HCT116 (cell line): ENCODE measurements around the gene MUC4. TPM values are rescaled to one million over a fixed set of nuclear protein-coding genes. Genes with fewer than 3 reads are reported as not detected.

ENCODE experiments used
- ATAC-seq: fragments of 200-7000 bp; cut with Tn5 transposase; 2 replicates; pipeline ENCODE4 v1.9.1; 2020; ENCODE audit warnings: mild to moderate bottlenecking, moderate library complexity
- BruUV-seq: library from RNA; stranded (reverse); fragments of 400-500 nt; replicated peaks from 2 replicates; lab custom pipeline; 2021; lab: Mats Ljungman, UMichigan
- CTCF ChIA-PET: fragments of 300-600 bp; sonication (Branson Sonifier 250); formaldehyde crosslinking; loops from one replicate; lab custom pipeline; 2021; ENCODE audit warnings: antibody characterized with exemption; lab: Charles Lee
- POLR2A ChIA-PET: fragments of 300-600, 350-600 bp; sonication (Branson Sonifier 250); formaldehyde crosslinking; loops from one replicate; lab custom pipeline; 2021; ENCODE audit warnings: antibody characterized with exemption; lab: Charles Lee
- RAD21 ChIA-PET, 2 experiments: fragments of 300-600 bp; sonication (Branson Sonifier 250); formaldehyde crosslinking; loops; one replicate each; lab custom pipeline; 2023; ENCODE audit warnings: low total read pairs in 2 of 2; ENCODE audit not compliant: uncharacterized antibody in 2 of 2, unreplicated experiment in 2 of 2, low non-redundant PET in 1 of 2; lab: Charles Lee
- DNase-seq: peaks from one replicate; pipeline ENCODE4 v3.0.0-alpha.2; 2010; ENCODE audit warnings: low read depth, low spot score
- H2AFZ ChIP-seq: fragments of 200-600 bp; shearing (Covaris generic), sonication (generic); 2 replicates; pipeline ENCODE4 v1.6.1; 2017; ENCODE audit warnings: low read depth, mixed run types, mixed read lengths, antibody characterized with exemption, low read length; ENCODE audit not compliant: poor library complexity, severe bottlenecking
- H3K27ac ChIP-seq: 2 replicates; pipeline ENCODE4 v1.5.1; 2012; ENCODE audit warnings: low read depth, low read length
- H3K27me3 ChIP-seq: fragments of 200-600 bp; sonication (generic); 2 replicates; pipeline ENCODE4 v1.6.1; 2016; ENCODE audit warnings: mixed run types, low read length, mixed read lengths; ENCODE audit not compliant: insufficient read depth
- H3K36me3 ChIP-seq, 2 experiments: fragments of 200-500 bp in 1 of 2; fragments of 200-600 bp in 1 of 2; sonication (Bioruptor generic) in 1 of 2; sonication (generic) in 1 of 2; 2 replicates each; pipeline versions ENCODE4 v1.5.1 to v1.6.1; 2014 to 2016; ENCODE audit warnings: low read length in 2 of 2, inconsistent platforms in 1 of 2, mixed read lengths in 1 of 2, mixed run types in 1 of 2; ENCODE audit not compliant: insufficient read depth in 2 of 2, control insufficient read depth in 1 of 2
- H3K4me1 ChIP-seq, 2 experiments: fragments of 200-600 bp in 1 of 2; sonication (generic) in 1 of 2; 2 replicates each; pipeline versions ENCODE4 v1.5.1 to v1.6.1; 2012 to 2017; ENCODE audit warnings: low read length in 2 of 2, inconsistent platforms in 1 of 2, mild to moderate bottlenecking in 1 of 2, mixed read lengths in 1 of 2, mixed run types in 1 of 2, moderate library complexity in 1 of 2; ENCODE audit not compliant: insufficient read depth in 2 of 2, control insufficient read depth in 1 of 2
- H3K4me2 ChIP-seq: fragments of 200-600 bp; sonication (generic); 2 replicates; pipeline ENCODE4 v1.6.1; 2017; ENCODE audit warnings: mixed run types, low read length, mixed read lengths
- H3K4me3 ChIP-seq, 2 experiments: fragments of 200-600 bp in 1 of 2; sonication (generic) in 1 of 2; replicated peaks in 1 of 2; 2 replicates each; pipeline ENCODE4 v1.5.1; 2011 to 2016; ENCODE audit warnings: low read length in 2 of 2, control low read depth in 1 of 2, low read depth in 1 of 2, mild to moderate bottlenecking in 1 of 2, mixed read lengths in 1 of 2, mixed run types in 1 of 2
- H3K79me2 ChIP-seq: fragments of 200-600 bp; sonication (generic); 2 replicates; pipeline ENCODE4 v1.6.1; 2017; ENCODE audit warnings: mild to moderate bottlenecking, mixed run types, low read length, moderate library complexity, mixed read lengths; ENCODE audit not compliant: insufficient read depth
- H3K9ac ChIP-seq: fragments of 200-600 bp; sonication (generic); 2 replicates; pipeline ENCODE4 v1.6.1; 2016; ENCODE audit warnings: low read length, mixed read lengths
- H3K9me2 ChIP-seq: fragments of 200-600 bp; sonication (generic), shearing (Covaris generic); 2 replicates; pipeline ENCODE4 v1.6.1; 2017; ENCODE audit warnings: mixed run types, mild to moderate bottlenecking, moderate library complexity; ENCODE audit not compliant: insufficient read depth
- H3K9me3 ChIP-seq, 2 experiments: fragments of 200-500 bp in 1 of 2; fragments of 200-600 bp in 1 of 2; sonication (Bioruptor generic) in 1 of 2; sonication (generic) in 1 of 2; 2 replicates each; pipeline ENCODE4 v1.6.1; 2014 to 2017; ENCODE audit warnings: low read length in 2 of 2, mixed read lengths in 2 of 2, inconsistent platforms in 1 of 2, low read depth in 1 of 2, mild to moderate bottlenecking in 1 of 2, mixed run types in 1 of 2, moderate library complexity in 1 of 2; ENCODE audit not compliant: control insufficient read depth in 1 of 2, insufficient read depth in 1 of 2
- H4K20me1 ChIP-seq: fragments of 200-600 bp; sonication (generic), shearing (Covaris generic); 2 replicates; pipeline ENCODE4 v1.6.1; 2017; ENCODE audit warnings: mixed run types, mild to moderate bottlenecking, moderate library complexity; ENCODE audit not compliant: insufficient read depth
- ATF3 ChIP-seq: IDR thresholded peaks from 2 replicates; pipeline ENCODE4 v1.6.1; 2012
- CBX3 ChIP-seq: IDR thresholded peaks from 2 replicates; pipeline ENCODE4 v1.6.1; 2012; ENCODE audit warnings: low read depth
- CEBPB ChIP-seq: IDR thresholded peaks from 2 replicates; pipeline ENCODE4 v1.6.1; 2012; ENCODE audit warnings: low read depth
- ELF1 ChIP-seq: IDR thresholded peaks from 2 replicates; pipeline ENCODE4 v1.6.1; 2012; ENCODE audit warnings: low read depth, borderline replicate concordance
- EZH2 ChIP-seq: fragments of 200-600 bp; sonication (generic); IDR thresholded peaks from 2 replicates; pipeline ENCODE4 v1.6.1; 2017; ENCODE audit warnings: antibody characterized with exemption, mixed run types
- EZH2phosphoT487 ChIP-seq: fragments of 200-600 bp; IDR thresholded peaks from 2 replicates; pipeline ENCODE4 v1.6.1; 2018; ENCODE audit warnings: antibody characterized with exemption, borderline replicate concordance
- JUND ChIP-seq: IDR thresholded peaks from 2 replicates; pipeline ENCODE4 v1.6.1; 2012
- POLR2A ChIP-seq: IDR thresholded peaks from 2 replicates; pipeline ENCODE4 v1.7.0; 2011; ENCODE audit warnings: borderline replicate concordance; ENCODE audit not compliant: insufficient read depth, insufficient read length; ENCODE audit errors: extremely low read depth
- POLR2AphosphoS5 ChIP-seq: IDR thresholded peaks from 2 replicates; pipeline ENCODE4 v1.6.1; 2011; ENCODE audit warnings: mild to moderate bottlenecking, low read depth, low read length, moderate library complexity
- SIN3A ChIP-seq: IDR thresholded peaks from 2 replicates; pipeline ENCODE4 v1.6.1; 2012; ENCODE audit warnings: low read depth
- SRF ChIP-seq: IDR thresholded peaks from 2 replicates; pipeline ENCODE4 v1.6.1; 2012; ENCODE audit warnings: low read depth
- TCF7L2 ChIP-seq: IDR thresholded peaks from 2 replicates; pipeline ENCODE4 v1.7.0; 2011; ENCODE audit warnings: borderline replicate concordance, inconsistent platforms; ENCODE audit not compliant: insufficient read depth, insufficient read length; ENCODE audit errors: extremely low read depth
- YY1 ChIP-seq: IDR thresholded peaks from 2 replicates; pipeline ENCODE4 v1.6.1; 2011; ENCODE audit warnings: low read length, low read depth, moderate library complexity, mild to moderate bottlenecking; ENCODE audit not compliant: insufficient replicate concordance; ENCODE audit errors: extremely low read depth
- ZBTB33 ChIP-seq: IDR thresholded peaks from 2 replicates; pipeline ENCODE4 v1.6.1; 2011; ENCODE audit warnings: mild to moderate bottlenecking, low read length, moderate library complexity; ENCODE audit not compliant: insufficient replicate concordance; ENCODE audit errors: extremely low read depth
- ZNF274 ChIP-seq: fragments of 200-500 bp; sonication (Bioruptor generic); IDR thresholded peaks from 2 replicates; pipeline ENCODE4 v1.6.1; 2014; ENCODE audit warnings: mild to moderate bottlenecking, low read depth, low read length, inconsistent platforms
- intact Hi-C: fragments of 100-400 bp; cut with micrococcal nuclease; formaldehyde crosslinking; loops from 2 replicates; pipeline ENCODE4 v1.10.0; 2022
- total RNA-seq: library from RNA; stranded (reverse); gene quantifications from one replicate; pipeline ENCODE4 v1.2.1, GENCODE V29; 2021; ENCODE audit not compliant: unreplicated experiment
- TF ChIP-seq, protein P1 (sequence below): IDR thresholded peaks from 2 replicates; pipeline ENCODE4 v1.6.1; 2012; ENCODE audit warnings: low read depth
- TF ChIP-seq, protein P2 (sequence below), 3 experiments: fragments of 200-600 bp in 1 of 3; sonication (generic) in 1 of 3; IDR thresholded peaks in 2 of 3; conservative IDR thresholded peaks in 1 of 3; 2 replicates each; pipeline ENCODE4 v1.5.1; 2012 to 2017; ENCODE audit warnings: low read depth in 2 of 3, low read length in 2 of 3, antibody characterized with exemption in 1 of 3, borderline replicate concordance in 1 of 3, control low read depth in 1 of 3, mild to moderate bottlenecking in 1 of 3, mixed read lengths in 1 of 3, mixed run types in 1 of 3, moderate library complexity in 1 of 3; ENCODE audit not compliant: insufficient read depth in 1 of 3

MUC4 gene
- total RNA-seq, 1 experiment from 2014 or later = 0.64 TPM

GRCh38 chr3:195751560-195751959 is 60.2 kb downstream of the MUC4 start:
- ChIA-PET POLR2A (no interaction called here), CTCF (no interaction called here), RAD21 (no interaction called here)
- peaks cover 7 to 13% of the 10 kb centered on the region in 2 experiments; a peak in 2 of 4 replicates for H3K4me1 ChIP-seq
- H3K27me3 ChIP-seq = no peaks in the 10 kb centered on the region
- no peak overlapping the region for H3K4me3 ChIP-seq
- no peak overlapping the region for H3K4me2 ChIP-seq
- DNase-seq (no peak), ATAC-seq (no peak)
- H3K9ac ChIP-seq = no peak overlapping the region
- H4K20me1 ChIP-seq = no peaks in the 10 kb centered on the region
- H3K9me3 ChIP-seq = no peaks in the 10 kb centered on the region
- H3K79me2 ChIP-seq = no peaks in the 10 kb centered on the region
- no TSS peak for BruUV-seq
- no peaks in the 10 kb centered on the region for H3K36me3 ChIP-seq
- no peak overlapping the region for H2AFZ ChIP-seq
- no peaks in the 10 kb centered on the region for H3K9me2 ChIP-seq
- H3K27ac ChIP-seq = no peak overlapping the region
- intact Hi-C loops = no loop called here
- TF ChIP-seq ZNF274 (no peak), CEBPB (no peak), TCF7L2 (no peak), CBX3 (no peak), POLR2A (no peak), JUND (no peak), ATF3 (no peak), ZBTB33 (no peak), POLR2AphosphoS5 (no peak), YY1 (no peak), ELF1 (no peak), EZH2 (no peak), EZH2phosphoT487 (no peak), SRF (no peak), SIN3A (no peak)
- TF ChIP-seq, protein P1, sequence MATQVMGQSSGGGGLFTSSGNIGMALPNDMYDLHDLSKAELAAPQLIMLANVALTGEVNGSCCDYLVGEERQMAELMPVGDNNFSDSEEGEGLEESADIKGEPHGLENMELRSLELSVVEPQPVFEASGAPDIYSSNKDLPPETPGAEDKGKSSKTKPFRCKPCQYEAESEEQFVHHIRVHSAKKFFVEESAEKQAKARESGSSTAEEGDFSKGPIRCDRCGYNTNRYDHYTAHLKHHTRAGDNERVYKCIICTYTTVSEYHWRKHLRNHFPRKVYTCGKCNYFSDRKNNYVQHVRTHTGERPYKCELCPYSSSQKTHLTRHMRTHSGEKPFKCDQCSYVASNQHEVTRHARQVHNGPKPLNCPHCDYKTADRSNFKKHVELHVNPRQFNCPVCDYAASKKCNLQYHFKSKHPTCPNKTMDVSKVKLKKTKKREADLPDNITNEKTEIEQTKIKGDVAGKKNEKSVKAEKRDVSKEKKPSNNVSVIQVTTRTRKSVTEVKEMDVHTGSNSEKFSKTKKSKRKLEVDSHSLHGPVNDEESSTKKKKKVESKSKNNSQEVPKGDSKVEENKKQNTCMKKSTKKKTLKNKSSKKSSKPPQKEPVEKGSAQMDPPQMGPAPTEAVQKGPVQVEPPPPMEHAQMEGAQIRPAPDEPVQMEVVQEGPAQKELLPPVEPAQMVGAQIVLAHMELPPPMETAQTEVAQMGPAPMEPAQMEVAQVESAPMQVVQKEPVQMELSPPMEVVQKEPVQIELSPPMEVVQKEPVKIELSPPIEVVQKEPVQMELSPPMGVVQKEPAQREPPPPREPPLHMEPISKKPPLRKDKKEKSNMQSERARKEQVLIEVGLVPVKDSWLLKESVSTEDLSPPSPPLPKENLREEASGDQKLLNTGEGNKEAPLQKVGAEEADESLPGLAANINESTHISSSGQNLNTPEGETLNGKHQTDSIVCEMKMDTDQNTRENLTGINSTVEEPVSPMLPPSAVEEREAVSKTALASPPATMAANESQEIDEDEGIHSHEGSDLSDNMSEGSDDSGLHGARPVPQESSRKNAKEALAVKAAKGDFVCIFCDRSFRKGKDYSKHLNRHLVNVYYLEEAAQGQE = no peak
- TF ChIP-seq, protein P2, sequence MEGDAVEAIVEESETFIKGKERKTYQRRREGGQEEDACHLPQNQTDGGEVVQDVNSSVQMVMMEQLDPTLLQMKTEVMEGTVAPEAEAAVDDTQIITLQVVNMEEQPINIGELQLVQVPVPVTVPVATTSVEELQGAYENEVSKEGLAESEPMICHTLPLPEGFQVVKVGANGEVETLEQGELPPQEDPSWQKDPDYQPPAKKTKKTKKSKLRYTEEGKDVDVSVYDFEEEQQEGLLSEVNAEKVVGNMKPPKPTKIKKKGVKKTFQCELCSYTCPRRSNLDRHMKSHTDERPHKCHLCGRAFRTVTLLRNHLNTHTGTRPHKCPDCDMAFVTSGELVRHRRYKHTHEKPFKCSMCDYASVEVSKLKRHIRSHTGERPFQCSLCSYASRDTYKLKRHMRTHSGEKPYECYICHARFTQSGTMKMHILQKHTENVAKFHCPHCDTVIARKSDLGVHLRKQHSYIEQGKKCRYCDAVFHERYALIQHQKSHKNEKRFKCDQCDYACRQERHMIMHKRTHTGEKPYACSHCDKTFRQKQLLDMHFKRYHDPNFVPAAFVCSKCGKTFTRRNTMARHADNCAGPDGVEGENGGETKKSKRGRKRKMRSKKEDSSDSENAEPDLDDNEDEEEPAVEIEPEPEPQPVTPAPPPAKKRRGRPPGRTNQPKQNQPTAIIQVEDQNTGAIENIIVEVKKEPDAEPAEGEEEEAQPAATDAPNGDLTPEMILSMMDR (IDR thresholded peaks at IDR 0.05 in 2 of 3, conservative IDR thresholded peaks at IDR 0.05 in 1 of 3; ENCODE audit: borderline replicate concordance in 1 of 3, insufficient read depth in 1 of 3, low read depth in 2 of 3, low read length in 2 of 3) = no peak
